Measurements from ENCODE around the gene MRPL12. TPM values are rescaled to one million over a fixed set of nuclear protein-coding genes. Genes with fewer than 3 reads are reported as not detected.

MRPL12 gene
- total and polyA plus RNA-seq, 2 of the 13 experiments (the other 11 are each of a cell fraction or from before 2014, with no cell fraction given), result 39.1 to 94.1 TPM

GRCh38 chr17:81713556-81714411, 10.6 kb downstream of the MRPL12 start (continued):
- TF ChIP-seq, protein P1, sequence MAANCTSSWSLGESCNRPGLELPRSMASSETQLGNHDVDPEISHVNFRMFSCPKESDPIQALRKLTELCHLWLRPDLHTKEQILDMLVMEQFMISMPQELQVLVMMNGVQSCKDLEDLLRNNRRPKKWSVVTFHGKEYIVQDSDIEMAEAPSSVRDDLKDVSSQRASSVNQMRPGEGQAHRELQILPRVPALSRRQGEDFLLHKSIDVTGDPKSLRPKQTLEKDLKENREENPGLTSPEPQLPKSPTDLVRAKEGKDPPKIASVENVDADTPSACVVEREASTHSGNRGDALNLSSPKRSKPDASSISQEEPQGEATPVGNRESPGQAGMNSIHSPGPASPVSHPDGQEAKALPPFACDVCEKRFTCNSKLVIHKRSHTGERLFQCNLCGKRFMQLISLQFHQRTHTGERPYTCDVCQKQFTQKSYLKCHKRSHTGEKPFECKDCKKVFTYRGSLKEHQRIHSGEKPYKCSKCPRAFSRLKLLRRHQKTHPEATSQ (CRISPR knock-in tag; IDR thresholded peaks at IDR 0.05; ENCODE audit: borderline replicate concordance), result peak; percentile 80; the same call in 1 of the 2 replicates
- peak; percentile 82; the same call in 1 of the 2 replicates for TF ChIP-seq ZFP90 (CRISPR knock-in tag; IDR thresholded peaks at IDR 0.05; ENCODE audit: borderline replicate concordance)
- TF ChIP-seq HOMEZ (CRISPR knock-in tag; IDR thresholded peaks at IDR 0.05; ENCODE audit: low read depth), result peak; percentile 25; the same call in 1 of the 2 replicates
- TF ChIP-seq FOXK2 (IDR thresholded peaks at IDR 0.05), result no peak
- no peak for TF ChIP-seq PAWR (CRISPR knock-in tag; IDR thresholded peaks at IDR 0.05; ENCODE audit: borderline replicate concordance)
- TF ChIP-seq ZNF703 (CRISPR knock-in tag; IDR thresholded peaks at IDR 0.05; ENCODE audit: borderline replicate concordance), result no peak
- TF ChIP-seq NCOA1 (CRISPR knock-in tag; IDR thresholded peaks at IDR 0.05), result 0 out of 2 replicates have a peak, but pooled peaks have one; percentile 16
- TF ChIP-seq MED1 (CRISPR knock-in tag; IDR thresholded peaks at IDR 0.05), result peak; percentile 62
- no peak for TF ChIP-seq EP300 (IDR thresholded peaks at IDR 0.05; ENCODE audit: low read depth in 2 of 2, low read length in 2 of 2)
- TF ChIP-seq EP300 (CRISPR knock-in tag; IDR thresholded peaks at IDR 0.05; ENCODE audit: borderline replicate concordance), result peak; percentile 29; the same call in 1 of the 2 replicates
- peak; percentile 91 for TF ChIP-seq BHLHE40 (IDR thresholded peaks at IDR 0.05; ENCODE audit: low read length)
- TF ChIP-seq, protein P2, sequence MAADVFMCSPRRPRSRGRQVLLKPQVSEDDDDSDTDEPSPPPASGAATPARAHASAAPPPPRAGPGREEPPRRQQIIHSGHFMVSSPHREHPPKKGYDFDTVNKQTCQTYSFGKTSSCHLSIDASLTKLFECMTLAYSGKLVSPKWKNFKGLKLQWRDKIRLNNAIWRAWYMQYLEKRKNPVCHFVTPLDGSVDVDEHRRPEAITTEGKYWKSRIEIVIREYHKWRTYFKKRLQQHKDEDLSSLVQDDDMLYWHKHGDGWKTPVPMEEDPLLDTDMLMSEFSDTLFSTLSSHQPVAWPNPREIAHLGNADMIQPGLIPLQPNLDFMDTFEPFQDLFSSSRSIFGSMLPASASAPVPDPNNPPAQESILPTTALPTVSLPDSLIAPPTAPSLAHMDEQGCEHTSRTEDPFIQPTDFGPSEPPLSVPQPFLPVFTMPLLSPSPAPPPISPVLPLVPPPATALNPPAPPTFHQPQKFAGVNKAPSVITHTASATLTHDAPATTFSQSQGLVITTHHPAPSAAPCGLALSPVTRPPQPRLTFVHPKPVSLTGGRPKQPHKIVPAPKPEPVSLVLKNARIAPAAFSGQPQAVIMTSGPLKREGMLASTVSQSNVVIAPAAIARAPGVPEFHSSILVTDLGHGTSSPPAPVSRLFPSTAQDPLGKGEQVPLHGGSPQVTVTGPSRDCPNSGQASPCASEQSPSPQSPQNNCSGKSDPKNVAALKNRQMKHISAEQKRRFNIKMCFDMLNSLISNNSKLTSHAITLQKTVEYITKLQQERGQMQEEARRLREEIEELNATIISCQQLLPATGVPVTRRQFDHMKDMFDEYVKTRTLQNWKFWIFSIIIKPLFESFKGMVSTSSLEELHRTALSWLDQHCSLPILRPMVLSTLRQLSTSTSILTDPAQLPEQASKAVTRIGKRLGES (CRISPR knock-in tag; IDR thresholded peaks at IDR 0.05; ENCODE audit: borderline replicate concordance), result no peak
- TF ChIP-seq ZNF263 (CRISPR knock-in tag; IDR thresholded peaks at IDR 0.05), result peak; percentile 98
- TF ChIP-seq ZNF562 (CRISPR knock-in tag; IDR thresholded peaks at IDR 0.05; ENCODE audit: borderline replicate concordance), result no peak
- no peak for TF ChIP-seq SKI (IDR thresholded peaks at IDR 0.05; ENCODE audit: partially characterized antibody)
- TF ChIP-seq ZNF781 (CRISPR knock-in tag; IDR thresholded peaks at IDR 0.05; ENCODE audit: borderline replicate concordance, not compliant biosample characterization), result peak; percentile 90
- TF ChIP-seq ZNF766 (CRISPR knock-in tag; IDR thresholded peaks at IDR 0.05; ENCODE audit: borderline replicate concordance), result 0 out of 2 replicates have a peak, but pooled peaks have one; percentile 50
- TF ChIP-seq MYPOP (CRISPR knock-in tag; IDR thresholded peaks at IDR 0.05), result peak; percentile 77
- no peak for TF ChIP-seq CBX2 (IDR thresholded peaks at IDR 0.05; ENCODE audit: low read depth, low read length)
- peak; percentile 73; the same call in 1 of the 2 replicates for TF ChIP-seq CBX2 (CRISPR knock-in tag; IDR thresholded peaks at IDR 0.05; ENCODE audit: low read depth)
- TF ChIP-seq HMG20B (CRISPR knock-in tag; conservative IDR thresholded peaks at IDR 0.05), result peak; percentile 22

All from HepG2 (cell line).